Measurements from ENCODE around the gene UNC13A.

- TF ChIP-seq POLR2A (IDR thresholded peaks at IDR 0.05) (no peak), CTCF (IDR thresholded peaks at IDR 0.05) (no peak)
Observed at GRCh38 chr19:17625043-17625442, 63.1 kb downstream of the UNC13A start.
